GM12878 (cell line): ENCODE results near the gene NECTIN1. TPM values are rescaled to one million over a fixed set of nuclear protein-coding genes. Genes with fewer than 3 reads are reported as not detected.

Experiments
- ATAC-seq: fragments of 200-7000 bp; cut with Tn5 transposase; 3 replicates; pipeline ENCODE4 v1.9.1; 2020; ENCODE audit warnings: mild to moderate bottlenecking, moderate library complexity
- BruUV-seq: library from RNA; stranded (reverse); fragments of 400-500 nt; replicated peaks from 2 replicates; lab custom pipeline; 2021; lab: Mats Ljungman, UMichigan
- CTCF ChIA-PET: fragments of 300-600 bp; sonication (Branson Sonifier 250); formaldehyde crosslinking; extraction: SDS; loops from one replicate; lab custom pipeline; 2021; ENCODE audit warnings: inconsistent platforms; lab: Yijun Ruan, JAX
- POLR2A ChIA-PET: fragments of 350-600 bp; formaldehyde crosslinking; extraction: SDS; loops from one replicate; lab custom pipeline; 2021; ENCODE audit warnings: inconsistent platforms; lab: Charles Lee
- RAD21 ChIA-PET: fragments of 300-600 bp; sonication (Branson Sonifier 250); formaldehyde crosslinking; loops from one replicate; lab custom pipeline; 2023; ENCODE audit warnings: antibody characterized with exemption; ENCODE audit not compliant: unreplicated experiment; lab: Charles Lee
- SMC1A ChIA-PET: fragments of 300-600 bp; sonication (Branson Sonifier 250); formaldehyde crosslinking; loops from one replicate; lab custom pipeline; 2023; ENCODE audit not compliant: unreplicated experiment, uncharacterized antibody; lab: Charles Lee
- DNase-seq: peaks from one replicate; pipeline ENCODE4 v3.0.0-alpha.2; 2011; ENCODE audit warnings: low read depth, low spot score
- FAIRE-seq: peaks from 3 replicates; lab custom pipeline; 2011; peaks lifted over from hg19 to GRCh38; lab: Jason Lieb, UNC
- H2AFZ ChIP-seq: 2 replicates; pipeline ENCODE4 v1.6.0; 2011; ENCODE audit warnings: low read depth, low read length, control low read depth; ENCODE audit not compliant: control insufficient read depth
- H3K27ac ChIP-seq: 2 replicates; pipeline ENCODE4 v1.5.1; 2011; ENCODE audit warnings: control low read depth; ENCODE audit not compliant: control insufficient read depth, insufficient read depth
- H3K27me3 ChIP-seq, 2 experiments: replicated peaks in 1 of 2; 2 replicates each; pipeline versions ENCODE4 v1.6.0 to v1.6.1; 2011; ENCODE audit warnings: low read length in 1 of 2; ENCODE audit not compliant: control insufficient read depth in 2 of 2, insufficient read depth in 2 of 2
- H3K36me3 ChIP-seq, 2 experiments: 2 replicates each; pipeline ENCODE4 v1.5.1; 2011; ENCODE audit warnings: low read length in 1 of 2; ENCODE audit not compliant: control insufficient read depth in 2 of 2, insufficient read depth in 2 of 2
- H3K4me1 ChIP-seq: 2 replicates; pipeline ENCODE4 v1.6.1; 2011; ENCODE audit warnings: mild to moderate bottlenecking, low read length, moderate library complexity, mixed read lengths; ENCODE audit not compliant: control insufficient read depth, insufficient read depth
- H3K4me2 ChIP-seq: 2 replicates; pipeline ENCODE4 v1.6.0; 2011; ENCODE audit warnings: control low read depth; ENCODE audit not compliant: control insufficient read depth, insufficient read depth
- H3K4me3 ChIP-seq: fragments of 200-600 bp; sonication (generic); 2 replicates; pipeline ENCODE4 v1.5.1; 2016
- H3K79me2 ChIP-seq: 2 replicates; pipeline ENCODE4 v1.6.0; 2011; ENCODE audit warnings: low read length; ENCODE audit not compliant: control insufficient read depth, insufficient read depth
- H3K9ac ChIP-seq: 2 replicates; pipeline ENCODE4 v1.8.0; 2011; ENCODE audit warnings: low read length, control low read depth, mixed read lengths; ENCODE audit not compliant: control insufficient read depth, insufficient read depth
- H3K9me3 ChIP-seq: replicated peaks from 3 replicates; pipeline ENCODE4 v1.5.1; 2011; ENCODE audit warnings: mild to moderate bottlenecking, low read length; ENCODE audit not compliant: control insufficient read depth, insufficient read depth
- H4K20me1 ChIP-seq: 2 replicates; pipeline ENCODE4 v1.6.0; 2011; ENCODE audit not compliant: control insufficient read depth, insufficient read depth
- ESRRA ChIP-seq: IDR thresholded peaks from 2 replicates; pipeline ENCODE4 v1.6.1; 2012; ENCODE audit warnings: mild to moderate bottlenecking, low read length, improper control_type of control experiment
- FOXK2 ChIP-seq: fragments of 450-650 bp; IDR thresholded peaks from 2 replicates; pipeline ENCODE4 v1.6.1; 2017; ENCODE audit warnings: mild to moderate bottlenecking, moderate library complexity
- WGBS: methylation state at CpG from one replicate; pipeline ENCODE4 v1.1.6; 2016; ENCODE audit warnings: low lambda C conversion rate; ENCODE audit not compliant: insufficient replicate concordance, insufficient coverage; ENCODE audit errors: missing lambda C conversion rate; 5-methylcytosine and 5-hydroxymethylcytosine counted together
- in situ Hi-C: fragments of 300-500 bp; cut with MboI; formaldehyde crosslinking; loops from 9 replicates; pipeline ENCODE4 v1.14.3; 2018; ENCODE audit warnings: mixed read lengths
- intact Hi-C: fragments of 100-400 bp; cut with micrococcal nuclease; formaldehyde crosslinking; loops from one replicate; pipeline ENCODE4 v1.14.2; 2022; ENCODE audit not compliant: unreplicated experiment
- polyA plus RNA-seq, 11 experiments: library from polyadenylated mRNA; depleted of rRNA in 4 of 11; unstranded in 6 of 11; stranded (reverse) in 5 of 11; fragments of >200 nt; fragmentation: Nextera tagmentation in 4 of 11; fragmentation: Illumina TruSeq in 1 of 11; extraction: Ambion mirVana in 4 of 11; extraction: Trizol in 1 of 11; gene quantifications; 1 replicate in 1 of 11; 2 replicates in 10 of 11; pipeline versions ENCODE4 v1.2.1 to v1.2.3, GENCODE V29; 2011 to 2016; ENCODE audit warnings: inconsistent platforms in 2 of 11, missing spikeins in 2 of 11, low read depth in 1 of 11
- total RNA-seq, 4 experiments: library from RNA; depleted of rRNA in 3 of 4; stranded (reverse); fragments of >200 nt in 3 of 4; fragmentation: Illumina TruSeq in 1 of 4; extraction: Trizol in 1 of 4; gene quantifications; 2 replicates each; pipeline versions ENCODE4 v1.2.1 to v1.2.3, GENCODE V29; 2013 to 2021

The NECTIN1 gene
- total and polyA plus RNA-seq, 10 of the 15 experiments (the other 5 are each of a cell fraction or from before 2014, with no cell fraction given): 0.97 to 9.2 (median 2.3) TPM

- 39% methylated on average over 4 of the region's 4 CpGs for WGBS
These were observed 17.5 kb downstream of the NECTIN1 start for GRCh38 chr11:119711476-119711875.

DNA sequence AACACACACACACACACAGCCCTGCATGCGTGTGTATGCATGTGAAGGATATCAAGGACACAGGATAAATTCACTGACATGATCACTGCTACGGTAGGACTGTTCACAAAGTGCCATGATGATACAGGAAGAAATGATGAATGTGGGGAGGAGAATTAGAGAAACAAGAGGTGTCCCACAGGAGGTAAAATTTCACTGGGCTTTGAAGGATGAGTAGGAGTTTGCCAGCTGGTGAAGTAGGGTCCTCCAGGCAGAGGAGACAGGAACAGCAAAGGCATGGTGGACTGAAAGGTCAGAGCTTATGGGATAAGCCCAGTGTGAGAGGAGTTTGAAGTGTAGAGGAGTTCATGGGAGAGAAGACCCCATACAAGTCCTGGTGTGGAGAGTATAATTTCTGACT is 18.6 kb downstream of the NECTIN1 start:
- Histone ChIP-seq H3K9ac (no peak overlapping the region), H3K4me2 (no peak overlapping the region), H3K9me3 (no peaks in the 10 kb centered on the region), H3K27me3 (no peaks in the 10 kb centered on the region), H3K36me3 (peaks cover 0 to 1% of the 10 kb centered on the region in 2 experiments; a peak in 1 of 4 replicates), H3K27ac (no peak overlapping the region), H3K4me1 (peaks cover 8% of the 10 kb centered on the region), H4K20me1 (no peaks in the 10 kb centered on the region), H3K79me2 (no peaks in the 10 kb centered on the region), H2AFZ (no peak overlapping the region), H3K4me3 (no peak overlapping the region)
- ChIA-PET RAD21 (interaction anchor here (1.5 to 2.1 kb wide), 2 partner anchors 19 to 36 kb away, joined by 7 to 8 read pairs; partner anchors contain the start of gene NECTIN1), SMC1A (interaction anchor here (1.8 kb wide), 1 partner anchor 37 kb away, joined by 9 read pairs; no protein-coding TSS in a partner anchor), CTCF (interaction anchor here (1.2 to 2.4 kb wide), 2 partner anchors 9 to 16 kb away, joined by 4 to 9 read pairs; no protein-coding TSS in a partner anchor), POLR2A (interaction anchor here (0.7 to 1.6 kb wide), 3 partner anchors 19 to 268 kb away, joined by 3 to 4 read pairs (median 4); partner anchors contain the start of gene NECTIN1)
- 76% methylated on average over 2 of the region's 2 CpGs for WGBS
- DNase-seq (no peak), FAIRE-seq (no peak), ATAC-seq (no peak)
- no TSS peak for BruUV-seq
- intact Hi-C loops: no loop called here
- TF ChIP-seq ESRRA: no peak
- in situ Hi-C loops: no loop called here

More at GRCh38 chr11:119711476-119711875, 17.5 kb downstream of the NECTIN1 start:
- H3K27ac ChIP-seq: no peak overlapping the region
- no peak overlapping the region for H3K4me3 ChIP-seq
- no peaks in the 10 kb centered on the region for H3K79me2 ChIP-seq
- no peaks in the 10 kb centered on the region for H3K9me3 ChIP-seq
- no peak for DNase-seq
- RAD21 ChIA-PET: no interaction called here
- no peak for ATAC-seq
- no peaks in the 10 kb centered on the region for H3K36me3 ChIP-seq
- TF ChIP-seq FOXK2: no peak
- TF ChIP-seq, all 136 proteins: peak for 0
- Histone ChIP-seq H3K4me1 (peaks cover 8% of the 10 kb centered on the region), H3K27me3 (no peaks in the 10 kb centered on the region), H2AFZ (no peak overlapping the region), H3K4me2 (no peak overlapping the region), H3K9ac (no peak overlapping the region), H4K20me1 (no peaks in the 10 kb centered on the region)
- ChIA-PET POLR2A (no interaction called here), SMC1A (no interaction called here), CTCF (interaction anchor here (0.6 kb wide), 1 partner anchor 817 kb away, joined by 3 read pairs; no protein-coding TSS in a partner anchor)
- no peak for FAIRE-seq
- intact Hi-C loops: no loop called here
- no TSS peak for BruUV-seq
- in situ Hi-C loops: no loop called here
